ENCODE results near the gene CHMP5. TPM values are rescaled to one million over a fixed set of nuclear protein-coding genes. Genes with fewer than 3 reads are reported as not detected.

Gene CHMP5
- polyA plus RNA-seq, 3 donors: 33.5 to 72.5 (median 65.0) TPM

DNA sequence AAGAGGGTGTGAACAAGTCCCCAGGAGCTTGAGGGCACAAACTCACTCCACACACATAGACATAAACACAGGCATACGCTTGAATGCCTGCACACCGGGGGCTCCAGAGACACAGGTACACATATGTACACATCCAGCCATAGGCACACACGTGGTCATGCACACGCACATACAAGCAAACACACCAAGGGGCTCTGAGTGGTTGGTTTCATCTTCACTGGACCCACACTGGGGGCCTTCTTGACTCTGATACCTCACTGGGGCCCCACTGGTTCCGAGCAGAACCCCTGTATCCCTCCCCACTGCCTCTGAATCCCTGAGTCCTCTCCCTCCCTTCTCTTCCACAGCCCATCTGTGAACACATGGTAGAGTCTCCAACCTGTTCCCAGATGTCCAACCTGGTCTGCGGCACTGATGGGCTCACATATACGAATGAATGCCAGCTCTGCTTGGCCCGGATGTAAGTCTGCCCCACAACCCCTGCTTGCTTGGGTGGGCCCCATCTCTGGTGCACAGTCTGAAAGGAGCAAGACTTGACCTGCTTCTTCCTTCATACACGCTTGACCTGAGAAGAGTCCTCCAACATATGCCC lies 18.5 kb upstream of the CHMP5 start:
- peaks cover 14 to 36% of the 10 kb centered on the region in 2 donors for H3K36me3 ChIP-seq (replicated peaks in 1 of 2; ENCODE audit: control insufficient read depth in 1 of 2, insufficient read depth in 2 of 2, low read length in 2 of 2)
- H3K36me3 Mint-ChIP-seq: peaks cover 30 to 42% of the 10 kb centered on the region in 2 donors
- TF ChIP-seq, protein P1, sequence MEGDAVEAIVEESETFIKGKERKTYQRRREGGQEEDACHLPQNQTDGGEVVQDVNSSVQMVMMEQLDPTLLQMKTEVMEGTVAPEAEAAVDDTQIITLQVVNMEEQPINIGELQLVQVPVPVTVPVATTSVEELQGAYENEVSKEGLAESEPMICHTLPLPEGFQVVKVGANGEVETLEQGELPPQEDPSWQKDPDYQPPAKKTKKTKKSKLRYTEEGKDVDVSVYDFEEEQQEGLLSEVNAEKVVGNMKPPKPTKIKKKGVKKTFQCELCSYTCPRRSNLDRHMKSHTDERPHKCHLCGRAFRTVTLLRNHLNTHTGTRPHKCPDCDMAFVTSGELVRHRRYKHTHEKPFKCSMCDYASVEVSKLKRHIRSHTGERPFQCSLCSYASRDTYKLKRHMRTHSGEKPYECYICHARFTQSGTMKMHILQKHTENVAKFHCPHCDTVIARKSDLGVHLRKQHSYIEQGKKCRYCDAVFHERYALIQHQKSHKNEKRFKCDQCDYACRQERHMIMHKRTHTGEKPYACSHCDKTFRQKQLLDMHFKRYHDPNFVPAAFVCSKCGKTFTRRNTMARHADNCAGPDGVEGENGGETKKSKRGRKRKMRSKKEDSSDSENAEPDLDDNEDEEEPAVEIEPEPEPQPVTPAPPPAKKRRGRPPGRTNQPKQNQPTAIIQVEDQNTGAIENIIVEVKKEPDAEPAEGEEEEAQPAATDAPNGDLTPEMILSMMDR (IDR thresholded peaks at IDR 0.05): no peak
- no peaks in the 10 kb centered on the region for H3K27me3 ChIP-seq (ENCODE audit: control insufficient read depth in 2 of 2, insufficient read depth in 2 of 2, low read length in 2 of 2)
- intact Hi-C loops (cut with micrococcal nuclease): no loop called here
- DNase-seq: no peak
- no peaks in the 10 kb centered on the region for H3K4me1 ChIP-seq (ENCODE audit: control insufficient read depth in 1 of 2, insufficient read depth in 2 of 2, low read length in 2 of 2)
- H2AFZ ChIP-seq (ENCODE audit: insufficient read depth, low read depth, low read length, poor library complexity, severe bottlenecking): no peak overlapping the region
- no peak overlapping the region for H3K4me3 Mint-ChIP-seq
- no peak overlapping the region for H3K4me3 ChIP-seq (replicated peaks in 1 of 3; ENCODE audit: low read depth in 2 of 3, low read length in 3 of 3)
- no peaks in the 10 kb centered on the region for H3K9me3 ChIP-seq (replicated peaks in 1 of 2; ENCODE audit: control insufficient read depth in 1 of 2, insufficient read depth in 1 of 2, low read length in 2 of 2)
- H3K79me2 ChIP-seq (ENCODE audit: insufficient read depth, low read length): no peaks in the 10 kb centered on the region
- H4K20me1 ChIP-seq (ENCODE audit: insufficient read depth, low read length): no peaks in the 10 kb centered on the region
- 96% methylated on average over 8 of the region's 9 CpGs for WGBS (ENCODE audit: insufficient coverage)
- no peak overlapping the region for H3K9ac ChIP-seq (ENCODE audit: insufficient read depth, low read length, poor library complexity, severe bottlenecking)
- no peak overlapping the region for H3K27ac ChIP-seq (ENCODE audit: low read depth in 1 of 2, low read length in 2 of 2)
- H3K4me1 Mint-ChIP-seq: peaks cover 3% of the 10 kb centered on the region
- peaks cover 0 to 1% (median 0%) of the 10 kb centered on the region in 7 donors for H3K9me3 Mint-ChIP-seq
- H3K4me2 ChIP-seq (replicated peaks; ENCODE audit: extremely low read depth, low read length, poor library complexity, severe bottlenecking): no peak overlapping the region
- H3K27me3 Mint-ChIP-seq (ENCODE audit: low read depth in 3 of 3): peaks cover 1 to 3% (median 1%) of the 10 kb centered on the region in 3 donors
- peak overlapping the region in 3 of 7 donors; percentile 6 to 58 (median 7) for H3K27ac Mint-ChIP-seq

DNA sequence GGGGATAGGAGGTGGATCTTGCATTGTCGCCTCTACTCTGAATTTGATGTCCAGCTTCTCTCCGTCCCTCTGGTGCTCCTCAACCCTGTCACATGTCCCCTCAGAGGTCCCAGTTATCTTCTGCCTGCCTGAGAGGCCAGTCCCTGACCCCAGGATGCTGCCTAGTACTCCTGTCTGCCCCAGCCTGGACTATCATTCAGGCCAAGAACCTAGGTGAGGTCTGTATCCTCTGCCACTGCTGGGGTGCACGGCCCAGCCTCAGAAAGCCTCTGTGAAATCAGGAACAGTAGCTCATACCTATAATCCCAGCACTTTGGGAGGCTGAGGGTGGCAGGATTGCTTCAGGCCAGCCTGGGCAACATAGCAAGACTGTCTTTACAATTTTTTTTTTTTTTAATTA lies 16.2 kb upstream of the CHMP5 start:
- H3K9me3 ChIP-seq (replicated peaks in 1 of 2; ENCODE audit: control insufficient read depth in 1 of 2, insufficient read depth in 1 of 2, low read length in 2 of 2): no peaks in the 10 kb centered on the region
- H3K4me2 ChIP-seq (replicated peaks; ENCODE audit: extremely low read depth, low read length, poor library complexity, severe bottlenecking): no peak overlapping the region
- TF ChIP-seq, protein P1 (IDR thresholded peaks at IDR 0.05): no peak
- no peaks in the 10 kb centered on the region for H4K20me1 ChIP-seq (ENCODE audit: insufficient read depth, low read length)
- no peak overlapping the region for H3K27ac ChIP-seq (ENCODE audit: low read depth in 1 of 2, low read length in 2 of 2)
- H3K9ac ChIP-seq (ENCODE audit: insufficient read depth, low read length, poor library complexity, severe bottlenecking): no peak overlapping the region
- peaks cover 0 to 1% (median 0%) of the 10 kb centered on the region in 3 donors for H3K27me3 Mint-ChIP-seq (ENCODE audit: low read depth in 3 of 3)
- no peak overlapping the region for H3K4me3 ChIP-seq (replicated peaks in 1 of 3; ENCODE audit: low read depth in 2 of 3, low read length in 3 of 3)
- H3K9me3 Mint-ChIP-seq: peaks cover 0 to 1% (median 0%) of the 10 kb centered on the region in 7 donors
- WGBS (ENCODE audit: insufficient coverage): 90% methylated on average over 1 of the region's 3 CpGs
- intact Hi-C loops (cut with micrococcal nuclease): no loop called here
- H3K79me2 ChIP-seq (ENCODE audit: insufficient read depth, low read length): no peaks in the 10 kb centered on the region
- H3K36me3 Mint-ChIP-seq: peaks cover 43 to 57% of the 10 kb centered on the region in 2 donors
- peaks cover 33 to 58% of the 10 kb centered on the region in 2 donors for H3K36me3 ChIP-seq (replicated peaks in 1 of 2; ENCODE audit: control insufficient read depth in 1 of 2, insufficient read depth in 2 of 2, low read length in 2 of 2)
- H3K4me1 ChIP-seq (ENCODE audit: control insufficient read depth in 1 of 2, insufficient read depth in 2 of 2, low read length in 2 of 2): no peaks in the 10 kb centered on the region
- H2AFZ ChIP-seq (ENCODE audit: insufficient read depth, low read depth, low read length, poor library complexity, severe bottlenecking): no peak overlapping the region
- H3K4me1 Mint-ChIP-seq: peaks cover 3% of the 10 kb centered on the region
- H3K27ac Mint-ChIP-seq: peak overlapping the region in 1 of 7 donors; percentile 32
- H3K4me3 Mint-ChIP-seq: no peak overlapping the region
- H3K27me3 ChIP-seq (ENCODE audit: control insufficient read depth in 2 of 2, insufficient read depth in 2 of 2, low read length in 2 of 2): no peaks in the 10 kb centered on the region
- no peak for DNase-seq

Measured in CD14-positive monocyte (primary cell).